K562 (cell line): ENCODE results near the gene CCDC69. TPM values are rescaled to one million over a fixed set of nuclear protein-coding genes. Genes with fewer than 3 reads are reported as not detected.

Experiments
- NCOA2 ChIP-seq, 2 experiments: fragments of 450-650 bp; IDR thresholded peaks; 2 replicates each; pipeline ENCODE4 v1.6.1; 2018; ENCODE audit warnings: mild to moderate bottlenecking in 2 of 2, moderate library complexity in 1 of 2; ENCODE audit not compliant: partially characterized antibody in 2 of 2
- TAF15 ChIP-seq: fragments of 200-400 bp; formaldehyde crosslinking; IDR thresholded peaks from 2 replicates; pipeline ENCODE4 v1.6.1; 2017; ENCODE audit warnings: mild to moderate bottlenecking, low read depth, low read length, moderate library complexity
- ZNF76 ChIP-seq: fragments of 250-450 bp; sonication (Bioruptor Pico); IDR thresholded peaks from 2 replicates; pipeline ENCODE4 v1.4.0; 2020; ENCODE audit warnings: mild to moderate bottlenecking, moderate library complexity, borderline replicate concordance
- polyA plus RNA-seq, 8 experiments: library from polyadenylated mRNA; depleted of rRNA in 4 of 8; stranded (reverse) in 5 of 8; unstranded in 3 of 8; fragments of >200 nt; fragmentation: Nextera tagmentation in 2 of 8; fragmentation: Illumina TruSeq in 1 of 8; extraction: Ambion mirVana in 2 of 8; extraction: Trizol in 1 of 8; gene quantifications; 2 replicates each; pipeline versions ENCODE4 v1.2.1 to v1.2.3, GENCODE V29; 2011 to 2014; ENCODE audit warnings: inconsistent platforms in 1 of 8, missing spikeins in 1 of 8
- total RNA-seq, 7 experiments: library from RNA; depleted of rRNA in 6 of 7; stranded (reverse); fragments of >200 nt in 6 of 7; fragmentation: Illumina TruSeq in 2 of 7; extraction: Trizol in 2 of 7; gene quantifications; 2 replicates each; pipeline versions ENCODE4 v1.2.1 to v1.2.3, GENCODE V29; 2011 to 2021; ENCODE audit warnings: low replicate concordance in 1 of 7
- TF ChIP-seq, protein P1 (sequence below): sonication (generic); formaldehyde crosslinking; IDR thresholded peaks from 2 replicates; pipeline ENCODE4 v1.8.0; 2023; ENCODE audit warnings: missing genetic modification reagents, mild to moderate bottlenecking, borderline replicate concordance

CCDC69 gene
- total and polyA plus RNA-seq, 9 of the 15 experiments (the other 6 are each of a cell fraction or from before 2014, with no cell fraction given): 0.65 to 12.2 (median 7.6) TPM

DNA sequence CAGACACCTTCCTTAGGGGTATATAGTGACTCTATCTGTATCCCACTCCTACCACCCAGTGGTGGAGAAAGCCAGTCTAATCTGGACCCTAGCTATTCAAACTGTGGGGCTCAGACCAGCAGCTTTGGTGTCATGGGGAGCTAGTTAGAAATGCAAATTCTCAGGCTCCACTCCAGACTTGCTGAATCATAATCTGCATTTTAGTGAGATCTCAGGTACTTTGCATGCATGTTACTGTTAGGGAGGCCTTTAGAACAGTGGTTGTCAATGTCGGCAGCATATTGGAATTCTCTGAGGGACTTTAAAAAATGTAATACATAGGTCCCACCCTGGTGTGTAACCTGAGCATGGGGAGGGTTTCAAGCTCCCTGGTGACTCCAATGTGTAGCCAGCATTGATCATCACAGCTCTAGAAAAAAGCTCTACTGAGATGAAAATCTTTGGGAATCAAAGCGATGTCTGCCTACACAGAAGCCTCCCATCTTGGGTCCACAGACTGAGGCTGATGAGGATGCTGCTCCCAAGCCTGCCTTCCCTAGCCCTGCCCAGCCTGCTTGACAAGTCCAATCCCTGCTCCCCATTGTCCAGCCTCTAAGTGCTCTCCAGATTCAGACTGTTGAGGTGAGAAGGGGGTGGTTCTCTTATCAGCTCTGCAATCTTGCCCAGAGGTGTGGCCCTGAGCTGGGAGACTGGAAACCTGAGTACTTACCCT is 17.2 kb upstream of the CCDC69 start (continued):
- TF ChIP-seq, protein P1, sequence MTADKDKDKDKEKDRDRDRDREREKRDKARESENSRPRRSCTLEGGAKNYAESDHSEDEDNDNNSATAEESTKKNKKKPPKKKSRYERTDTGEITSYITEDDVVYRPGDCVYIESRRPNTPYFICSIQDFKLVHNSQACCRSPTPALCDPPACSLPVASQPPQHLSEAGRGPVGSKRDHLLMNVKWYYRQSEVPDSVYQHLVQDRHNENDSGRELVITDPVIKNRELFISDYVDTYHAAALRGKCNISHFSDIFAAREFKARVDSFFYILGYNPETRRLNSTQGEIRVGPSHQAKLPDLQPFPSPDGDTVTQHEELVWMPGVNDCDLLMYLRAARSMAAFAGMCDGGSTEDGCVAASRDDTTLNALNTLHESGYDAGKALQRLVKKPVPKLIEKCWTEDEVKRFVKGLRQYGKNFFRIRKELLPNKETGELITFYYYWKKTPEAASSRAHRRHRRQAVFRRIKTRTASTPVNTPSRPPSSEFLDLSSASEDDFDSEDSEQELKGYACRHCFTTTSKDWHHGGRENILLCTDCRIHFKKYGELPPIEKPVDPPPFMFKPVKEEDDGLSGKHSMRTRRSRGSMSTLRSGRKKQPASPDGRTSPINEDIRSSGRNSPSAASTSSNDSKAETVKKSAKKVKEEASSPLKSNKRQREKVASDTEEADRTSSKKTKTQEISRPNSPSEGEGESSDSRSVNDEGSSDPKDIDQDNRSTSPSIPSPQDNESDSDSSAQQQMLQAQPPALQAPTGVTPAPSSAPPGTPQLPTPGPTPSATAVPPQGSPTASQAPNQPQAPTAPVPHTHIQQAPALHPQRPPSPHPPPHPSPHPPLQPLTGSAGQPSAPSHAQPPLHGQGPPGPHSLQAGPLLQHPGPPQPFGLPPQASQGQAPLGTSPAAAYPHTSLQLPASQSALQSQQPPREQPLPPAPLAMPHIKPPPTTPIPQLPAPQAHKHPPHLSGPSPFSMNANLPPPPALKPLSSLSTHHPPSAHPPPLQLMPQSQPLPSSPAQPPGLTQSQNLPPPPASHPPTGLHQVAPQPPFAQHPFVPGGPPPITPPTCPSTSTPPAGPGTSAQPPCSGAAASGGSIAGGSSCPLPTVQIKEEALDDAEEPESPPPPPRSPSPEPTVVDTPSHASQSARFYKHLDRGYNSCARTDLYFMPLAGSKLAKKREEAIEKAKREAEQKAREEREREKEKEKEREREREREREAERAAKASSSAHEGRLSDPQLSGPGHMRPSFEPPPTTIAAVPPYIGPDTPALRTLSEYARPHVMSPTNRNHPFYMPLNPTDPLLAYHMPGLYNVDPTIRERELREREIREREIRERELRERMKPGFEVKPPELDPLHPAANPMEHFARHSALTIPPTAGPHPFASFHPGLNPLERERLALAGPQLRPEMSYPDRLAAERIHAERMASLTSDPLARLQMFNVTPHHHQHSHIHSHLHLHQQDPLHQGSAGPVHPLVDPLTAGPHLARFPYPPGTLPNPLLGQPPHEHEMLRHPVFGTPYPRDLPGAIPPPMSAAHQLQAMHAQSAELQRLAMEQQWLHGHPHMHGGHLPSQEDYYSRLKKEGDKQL (CRISPR knock-in tag): no peak
- TF ChIP-seq TAF15 (no peak), ZNF76 (CRISPR knock-in tag) (no peak), NCOA2 (IDR thresholded peaks at IDR 0.05; ENCODE audit: partially characterized antibody in 2 of 2) (no peak)
